Measurements from ENCODE around the gene FTO. TPM values are rescaled to one million over a fixed set of nuclear protein-coding genes. Genes with fewer than 3 reads are reported as not detected.

The FTO gene
- total and polyA plus RNA-seq, 2 of the 8 experiments (the other 6 are each of a cell fraction or from before 2014, with no cell fraction given) = 34.5 to 59.8 TPM

DNA sequence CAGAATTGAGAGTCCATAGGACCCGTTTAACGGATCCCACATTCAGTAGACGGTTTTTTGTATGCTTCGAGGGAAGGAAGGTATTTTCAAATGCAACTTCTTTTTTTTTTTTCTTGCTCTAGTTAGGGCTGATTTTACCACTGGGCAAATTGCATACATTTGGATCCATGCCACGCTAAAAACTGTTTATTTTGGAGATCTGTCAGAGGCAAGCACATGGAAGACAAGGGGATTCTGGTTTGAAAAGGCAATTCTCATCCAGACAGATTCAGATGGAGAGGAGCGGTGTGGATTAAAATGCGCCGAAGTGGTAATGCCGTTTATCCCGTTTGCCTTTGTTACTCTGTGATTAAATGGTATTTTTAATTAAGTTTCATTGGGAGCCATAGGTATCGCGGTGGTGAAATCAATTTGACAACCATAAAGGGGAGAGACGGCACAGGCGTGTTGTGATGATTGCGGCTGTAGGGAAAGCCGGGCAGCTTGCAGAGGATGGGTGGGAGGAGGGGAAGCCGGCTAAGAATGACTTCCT, 412.2 kb downstream of the FTO start:
- Histone ChIP-seq H4K8ac (ENCODE audit: extremely low read depth, insufficient read depth, low read length) (no peak overlapping the region), H3K4me3 (ENCODE audit: extremely low read depth in 1 of 4, insufficient read depth in 2 of 4, low read depth in 3 of 4, low read length in 4 of 4) (no peak overlapping the region), H3K79me1 (ENCODE audit: low read depth, low read length) (no peaks in the 10 kb centered on the region), H4K5ac (ENCODE audit: insufficient read length, low read depth, low read length) (no peak overlapping the region), H3K4ac (replicated peaks; ENCODE audit: insufficient read length, low read depth, low read length) (no peak overlapping the region), H3K79me2 (ENCODE audit: control insufficient read depth in 1 of 2, insufficient read depth in 2 of 2, low read length in 2 of 2) (no peaks in the 10 kb centered on the region), H3K18ac (ENCODE audit: extremely low read depth, low read length) (no peak overlapping the region), H3K56ac (replicated peaks; ENCODE audit: insufficient read length, low read depth, low read length) (no peak overlapping the region), H2BK5ac (ENCODE audit: low read depth, low read length) (no peak overlapping the region), H3K27me3 (replicated peaks in 1 of 4; ENCODE audit: control insufficient read depth in 3 of 4, extremely low read depth in 1 of 4, insufficient read depth in 3 of 4, low read length in 3 of 4) (no peaks in the 10 kb centered on the region), H3K27ac (ENCODE audit: low read depth, low read length) (no peak overlapping the region), H2BK15ac (ENCODE audit: low read length) (no peak overlapping the region), H3K14ac (ENCODE audit: insufficient read length) (no peak overlapping the region), H4K91ac (replicated peaks; ENCODE audit: insufficient read length, low read length) (no peak overlapping the region), H3K4me1 (replicated peaks in 1 of 4; ENCODE audit: control insufficient read depth in 3 of 4, insufficient read depth in 4 of 4, low read length in 3 of 4) (peaks cover 0 to 4% (median 2%) of the 10 kb centered on the region in 4 experiments; a peak in 3 of 7 replicates), H3K36me3 (ENCODE audit: control insufficient read depth in 2 of 4, insufficient read depth in 4 of 4, low read length in 3 of 4) (no peaks in the 10 kb centered on the region), H3K9ac (replicated peaks in 1 of 4; ENCODE audit: extremely low read depth in 1 of 4, low read depth in 3 of 4, low read length in 3 of 4) (no peak overlapping the region), H3K9me3 (ENCODE audit: insufficient read depth in 2 of 2, low read depth in 1 of 2, low read length in 1 of 2) (no peaks in the 10 kb centered on the region), H3K4me2 (ENCODE audit: insufficient read depth in 1 of 2, low read depth in 2 of 2, low read length in 2 of 2) (no peak overlapping the region), H4K20me1 (replicated peaks in 1 of 2; ENCODE audit: control insufficient read depth in 1 of 2, insufficient read depth in 2 of 2, low read length in 2 of 2) (no peaks in the 10 kb centered on the region), H2AK5ac (ENCODE audit: low read depth, low read length) (no peak overlapping the region), H3K23ac (ENCODE audit: insufficient read length) (no peak overlapping the region), H3K23me2 (ENCODE audit: low read depth, low read length) (no peaks in the 10 kb centered on the region), H2AFZ (ENCODE audit: low read length) (no peak overlapping the region), H2BK120ac (replicated peaks; ENCODE audit: low read depth, low read length) (no peak overlapping the region), H2BK20ac (ENCODE audit: low read length) (no peak overlapping the region), H2BK12ac (ENCODE audit: low read depth, low read length) (no peak overlapping the region)
- no peak for FAIRE-seq
- WGBS, 2 experiments (ENCODE audit: extremely low coverage in 1 of 2, insufficient coverage in 1 of 2, insufficient read length in 1 of 2, insufficient replicate concordance in 2 of 2, low coverage in 1 of 2, low lambda C conversion rate in 2 of 2, missing lambda C conversion rate in 1 of 2) = 88% methylated on average over 17 of the region's 17 CpGs; no CpG with 5 or more reads in 1 of the 2 experiments
- ChIA-PET POLR2A (ENCODE audit: partially characterized antibody) (interaction anchor here (0.6 kb wide), 1 partner anchor 10 kb away, joined by 3 read pairs; no protein-coding TSS in a partner anchor), CTCF (ENCODE audit: partially characterized antibody) (no interaction called here)
- no peak for DNase-seq (ENCODE audit: low read depth in 1 of 2, low spot score in 2 of 2)
- no peak for TF ChIP-seq CBX8 (IDR thresholded peaks at IDR 0.05; ENCODE audit: borderline replicate concordance, low read depth, low read length)
- no peak for TF ChIP-seq RXRA (IDR thresholded peaks at IDR 0.05; ENCODE audit: insufficient read depth, low read depth, low read length)
- TF ChIP-seq SP4 (IDR thresholded peaks at IDR 0.05; ENCODE audit: low read length) = no peak
- TF ChIP-seq MAFK (IDR thresholded peaks at IDR 0.05; ENCODE audit: low read depth, low read length) = no peak
- no peak for TF ChIP-seq KDM5A (IDR thresholded peaks at IDR 0.05; ENCODE audit: low read length)
- TF ChIP-seq CBX5 (IDR thresholded peaks at IDR 0.05; ENCODE audit: low read depth, low read length) = no peak
- no peak for TF ChIP-seq HDAC2 (IDR thresholded peaks at IDR 0.05; ENCODE audit: borderline replicate concordance in 1 of 2, low read depth in 2 of 2, low read length in 2 of 2)
- no peak for TF ChIP-seq NANOG (IDR thresholded peaks at IDR 0.05; ENCODE audit: insufficient read depth, low read depth, low read length, poor library complexity, severe bottlenecking)
- no peak for TF ChIP-seq TEAD4 (IDR thresholded peaks at IDR 0.05; ENCODE audit: low read depth, low read length)
- TF ChIP-seq, protein P1, sequence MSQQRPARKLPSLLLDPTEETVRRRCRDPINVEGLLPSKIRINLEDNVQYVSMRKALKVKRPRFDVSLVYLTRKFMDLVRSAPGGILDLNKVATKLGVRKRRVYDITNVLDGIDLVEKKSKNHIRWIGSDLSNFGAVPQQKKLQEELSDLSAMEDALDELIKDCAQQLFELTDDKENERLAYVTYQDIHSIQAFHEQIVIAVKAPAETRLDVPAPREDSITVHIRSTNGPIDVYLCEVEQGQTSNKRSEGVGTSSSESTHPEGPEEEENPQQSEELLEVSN (IDR thresholded peaks at IDR 0.05) = no peak
- TF ChIP-seq GTF2F1 (IDR thresholded peaks at IDR 0.05; ENCODE audit: borderline replicate concordance, low read depth, low read length) = no peak
- TF ChIP-seq, protein P2, sequence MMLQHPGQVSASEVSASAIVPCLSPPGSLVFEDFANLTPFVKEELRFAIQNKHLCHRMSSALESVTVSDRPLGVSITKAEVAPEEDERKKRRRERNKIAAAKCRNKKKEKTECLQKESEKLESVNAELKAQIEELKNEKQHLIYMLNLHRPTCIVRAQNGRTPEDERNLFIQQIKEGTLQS (IDR thresholded peaks at IDR 0.05; ENCODE audit: insufficient read depth, low read depth, low read length) = no peak
- TF ChIP-seq SP1 (IDR thresholded peaks at IDR 0.05; ENCODE audit: low read depth, low read length) = no peak

Data from H1 (cell line).